Cardiac ventricle fibroblast (primary cell): ENCODE measurements around the gene TRIML2. TPM values are rescaled to one million over a fixed set of nuclear protein-coding genes. Genes with fewer than 3 reads are reported as not detected.

Experiments used
- total RNA-seq: library from RNA; depleted of rRNA; stranded (reverse); fragments of >200 nt; gene quantifications from 2 replicates; pipeline ENCODE4 v1.2.3, GENCODE V29; 2015

TRIML2 gene
- total RNA-seq: not detected in 2 replicates

GRCh38 chr4:188109157-188109755, at the start of gene TRIML2:
TRIML2 (minus strand) TSS chr4:188109603; CDS start chr4:188105368, 4,235 bp downstream.

GRCh38 chr4:188139141-188139540, 29.7 kb upstream of the TRIML2 start, which contains the start of gene TRIML1:
TRIML1 (plus strand) TSS chr4:188139441; CDS start chr4:188139559, 118 bp downstream.

Other genes with a start within 250 kb of the TRIML2 start
- gene ZFP42, start 113.8 kb downstream of the TRIML2 start, total RNA-seq: not detected in 2 replicates
- not detected in 2 replicates for gene TRIML1, start 29.8 kb upstream of the TRIML2 start, total RNA-seq